PC-9 (cell line): ENCODE results near the gene PIP5K1A. TPM values are rescaled to one million over a fixed set of nuclear protein-coding genes. Genes with fewer than 3 reads are reported as not detected.

Source experiments
- BruUV-seq: library from RNA; stranded (reverse); fragments of 400-500 nt; replicated peaks from 2 replicates; lab custom pipeline; 2021; lab: Mats Ljungman, UMichigan
- CTCF ChIA-PET: fragments of 300-600 bp; sonication (Branson Sonifier 250); formaldehyde crosslinking; loops from one replicate; lab custom pipeline; 2022; ENCODE audit warnings: antibody characterized with exemption; lab: Charles Lee
- POLR2A ChIA-PET: fragments of 300-600 bp; sonication (Branson Sonifier 250); formaldehyde crosslinking; loops from one replicate; lab custom pipeline; 2022; ENCODE audit warnings: antibody characterized with exemption; ENCODE audit not compliant: unreplicated experiment; lab: Charles Lee
- DNase-seq, 2 experiments: peaks; one replicate each; pipeline versions ENCODE4 v3.0.0 to v3.0.0-alpha.2; 2015 to 2022; ENCODE audit warnings: mixed read lengths in 1 of 2
- H2AFZ ChIP-seq: fragments of 200-600 bp; sonication (generic); 2 replicates; pipeline ENCODE4 v1.8.1; 2017; ENCODE audit warnings: antibody characterized with exemption
- H3F3A ChIP-seq: fragments of 200-600 bp; sonication (generic); 2 replicates; pipeline ENCODE4 v1.8.1; 2017; ENCODE audit warnings: antibody characterized with exemption, mild to moderate bottlenecking, low read depth; ENCODE audit not compliant: insufficient read depth
- H3K27ac ChIP-seq: fragments of 200-600 bp; sonication (generic); 2 replicates; pipeline ENCODE4 v1.6.1; 2016; ENCODE audit warnings: mixed run types
- H3K27me3 ChIP-seq: fragments of 200-600 bp; sonication (generic); 2 replicates; pipeline ENCODE4 v1.6.1; 2016; ENCODE audit warnings: low read depth, mixed run types; ENCODE audit not compliant: insufficient read depth
- H3K36me3 ChIP-seq: fragments of 200-600 bp; sonication (generic); 2 replicates; pipeline ENCODE4 v1.6.1; 2016; ENCODE audit warnings: low read depth, mixed run types
- H3K4me1 ChIP-seq: fragments of 200-600 bp; sonication (generic); replicated peaks from 2 replicates; pipeline ENCODE4 v1.6.1; 2016; ENCODE audit warnings: mixed run types; ENCODE audit not compliant: insufficient read depth
- H3K4me2 ChIP-seq: fragments of 200-600 bp; sonication (generic); 2 replicates; pipeline ENCODE4 v1.6.1; 2017; ENCODE audit warnings: mixed run types
- H3K4me3 ChIP-seq: fragments of 200-600 bp; sonication (generic); 2 replicates; pipeline ENCODE4 v1.6.1; 2016; ENCODE audit warnings: mixed run types
- H3K79me2 ChIP-seq: fragments of 200-600 bp; sonication (generic); 2 replicates; pipeline ENCODE4 v1.6.1; 2017; ENCODE audit warnings: low read depth, mixed run types
- H3K9me2 ChIP-seq: fragments of 200-600 bp; sonication (generic); 2 replicates; pipeline ENCODE4 v1.8.1; 2017; ENCODE audit warnings: mild to moderate bottlenecking; ENCODE audit not compliant: insufficient read depth
- H3K9me3 ChIP-seq: fragments of 200-600 bp; sonication (generic); 2 replicates; pipeline ENCODE4 v1.8.1; 2016; ENCODE audit warnings: low read depth; ENCODE audit not compliant: insufficient read depth
- H4K20me1 ChIP-seq: fragments of 200-600 bp; sonication (generic); 2 replicates; pipeline ENCODE4 v1.8.1; 2017; ENCODE audit not compliant: insufficient read depth
- EZH2 ChIP-seq: fragments of 200-600 bp; sonication (generic); IDR thresholded peaks from 2 replicates; pipeline ENCODE4 v1.8.0; 2017; ENCODE audit warnings: antibody characterized with exemption, low read depth
- intact Hi-C: fragments of 100-400 bp; cut with micrococcal nuclease; formaldehyde crosslinking; loops from one replicate; pipeline ENCODE4 v1.10.0; 2022; ENCODE audit not compliant: unreplicated experiment
- total RNA-seq: library from RNA; stranded (reverse); gene quantifications from 2 replicates; pipeline ENCODE4 v1.2.3, GENCODE V29; 2021
- TF ChIP-seq, protein P1 (sequence below): fragments of 200-600 bp; sonication (generic); conservative IDR thresholded peaks from 2 replicates; pipeline ENCODE4 v1.6.1; 2017; ENCODE audit warnings: mixed run types, antibody characterized with exemption, mild to moderate bottlenecking, moderate library complexity

Gene PIP5K1A
- total RNA-seq, 1 experiment from 2014 or later, result 69.7 TPM

DNA sequence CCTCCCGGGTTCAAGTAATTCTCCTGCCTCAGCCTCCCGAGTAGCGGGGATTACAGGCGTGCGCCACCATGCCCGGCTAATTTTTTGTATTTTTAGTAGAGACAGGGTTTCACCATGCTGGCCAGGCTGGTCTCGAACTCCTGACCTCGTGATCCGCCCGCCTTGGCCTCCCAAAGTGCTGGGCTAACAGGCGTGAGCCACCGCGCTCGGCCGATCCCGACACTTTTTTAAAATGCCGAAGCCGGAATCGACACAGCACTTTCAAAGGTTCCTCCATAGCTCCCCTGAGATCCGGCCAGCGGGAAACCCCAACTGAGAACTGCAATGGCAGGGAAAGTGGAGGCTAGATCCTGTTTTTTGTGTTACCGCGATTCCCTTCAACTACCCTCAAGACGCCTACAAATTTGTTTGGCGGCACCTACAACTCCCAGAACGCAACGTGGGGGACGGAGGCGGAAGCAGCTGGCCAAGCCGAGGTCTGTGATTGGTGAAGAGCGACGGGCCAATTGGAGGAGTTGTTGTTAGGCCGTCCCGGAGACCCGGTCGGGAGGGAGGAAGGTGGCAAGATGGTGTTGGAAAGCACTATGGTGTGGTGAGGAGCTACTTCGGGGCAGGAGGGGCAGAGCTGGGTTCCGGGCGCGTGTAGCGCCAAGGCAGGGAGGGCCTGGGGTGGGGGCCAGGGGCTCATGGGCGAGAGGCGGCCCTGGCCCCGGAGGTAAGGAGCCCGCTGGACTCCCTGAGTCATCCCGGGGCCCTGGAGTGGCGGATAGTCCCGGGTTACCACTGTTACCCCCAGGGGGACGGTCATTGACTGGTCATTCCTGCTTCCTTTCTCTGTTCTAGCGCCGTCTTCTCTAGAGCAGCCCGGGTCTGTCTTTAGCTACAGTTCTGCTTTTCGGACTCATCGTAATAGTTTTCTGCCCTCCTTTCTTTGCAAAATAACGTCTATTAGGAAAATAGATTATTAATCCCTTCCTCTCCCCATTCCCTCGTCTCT is 56.2 kb downstream of the PIP5K1A start, which contains the start of gene PSMD4:
TSS of gene PSMD4 (plus strand) at position 518 of the 997 bp plus-strand sequence. CDS start at position 567, 49 bp downstream.
- TSS peak; percentile 99 for BruUV-seq
- H3K79me2 ChIP-seq, result peaks cover 48% of the 10 kb centered on the region

DNA sequence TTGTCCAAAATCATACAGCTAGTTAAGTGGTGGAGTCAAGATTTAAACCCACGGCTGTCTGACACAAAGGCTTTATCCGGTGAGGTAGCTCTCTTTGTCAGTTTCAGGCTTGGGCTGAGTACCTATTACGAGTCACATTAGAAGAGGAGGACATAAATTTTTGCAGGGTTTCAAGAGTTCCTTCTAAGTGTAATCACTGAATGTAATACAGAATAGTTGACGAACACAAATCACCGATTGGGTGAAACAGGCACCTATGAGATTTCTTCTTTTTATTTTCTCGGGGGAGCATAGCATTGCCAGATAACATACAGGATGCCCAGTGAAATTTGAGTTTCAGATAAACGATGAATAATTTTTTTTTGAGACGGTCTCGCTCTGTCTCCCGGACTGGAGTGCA is 57.0 kb downstream of the PIP5K1A start:
- Histone ChIP-seq H3K36me3 (peaks cover 7% of the 10 kb centered on the region; the same call in 1 of the 2 replicates), H3K4me1 (peaks cover 7% of the 10 kb centered on the region), H3K4me2 (peak overlapping the region; percentile 96), H3F3A (peaks cover 36% of the 10 kb centered on the region), H2AFZ (peak overlapping the region; percentile 71; the same call in 1 of the 2 replicates), H3K27me3 (no peaks in the 10 kb centered on the region), H3K79me2 (peaks cover 56% of the 10 kb centered on the region), H3K4me3 (peak overlapping the region; percentile 76), H4K20me1 (peaks cover 20% of the 10 kb centered on the region; the same call in 1 of the 2 replicates), H3K9me3 (no peaks in the 10 kb centered on the region), H3K9me2 (no peaks in the 10 kb centered on the region), H3K27ac (peak overlapping the region; percentile 57)
- TF ChIP-seq, protein P1, sequence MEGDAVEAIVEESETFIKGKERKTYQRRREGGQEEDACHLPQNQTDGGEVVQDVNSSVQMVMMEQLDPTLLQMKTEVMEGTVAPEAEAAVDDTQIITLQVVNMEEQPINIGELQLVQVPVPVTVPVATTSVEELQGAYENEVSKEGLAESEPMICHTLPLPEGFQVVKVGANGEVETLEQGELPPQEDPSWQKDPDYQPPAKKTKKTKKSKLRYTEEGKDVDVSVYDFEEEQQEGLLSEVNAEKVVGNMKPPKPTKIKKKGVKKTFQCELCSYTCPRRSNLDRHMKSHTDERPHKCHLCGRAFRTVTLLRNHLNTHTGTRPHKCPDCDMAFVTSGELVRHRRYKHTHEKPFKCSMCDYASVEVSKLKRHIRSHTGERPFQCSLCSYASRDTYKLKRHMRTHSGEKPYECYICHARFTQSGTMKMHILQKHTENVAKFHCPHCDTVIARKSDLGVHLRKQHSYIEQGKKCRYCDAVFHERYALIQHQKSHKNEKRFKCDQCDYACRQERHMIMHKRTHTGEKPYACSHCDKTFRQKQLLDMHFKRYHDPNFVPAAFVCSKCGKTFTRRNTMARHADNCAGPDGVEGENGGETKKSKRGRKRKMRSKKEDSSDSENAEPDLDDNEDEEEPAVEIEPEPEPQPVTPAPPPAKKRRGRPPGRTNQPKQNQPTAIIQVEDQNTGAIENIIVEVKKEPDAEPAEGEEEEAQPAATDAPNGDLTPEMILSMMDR, result no peak
- no peak for TF ChIP-seq EZH2
- CTCF ChIA-PET, result interaction anchor here (1.0 kb wide), 1 partner anchor 26 kb away, joined by 3 read pairs; the partner anchor contains the start of gene ZNF687
- TSS peak; percentile 70 for BruUV-seq
- intact Hi-C loops, result no loop called here
- POLR2A ChIA-PET, result no interaction called here
- DNase-seq, result no peak

More for the DNA sequence above, 56.2 kb downstream of the PIP5K1A start, which contains the start of gene PSMD4:
- Histone ChIP-seq H3K4me3 (peak within 1 kb of the TSS; percentile 76), H3K27ac (peak within 1 kb of the TSS; percentile 57), H3K9me2 (no peaks in the 10 kb centered on the region), H3K36me3 (peaks cover 7% of the 10 kb centered on the region; the same call in 1 of the 2 replicates), H4K20me1 (peaks cover 20% of the 10 kb centered on the region; the same call in 1 of the 2 replicates), H3K9me3 (no peaks in the 10 kb centered on the region), H3F3A (peaks cover 45% of the 10 kb centered on the region), H3K27me3 (no peaks in the 10 kb centered on the region), H3K4me2 (peak within 1 kb of the TSS; percentile 96), H2AFZ (peak within 1 kb of the TSS; percentile 71), H3K4me1 (peaks cover 7% of the 10 kb centered on the region)
- DNase-seq, result peak; percentile 93 to 95
- TF ChIP-seq, protein P1, result no peak
- TF ChIP-seq EZH2, result no peak
- ChIA-PET POLR2A (interaction anchor here (0.6 to 1.0 kb wide), 6 partner anchors 9 to 767 kb away, joined by 3 to 21 read pairs (median 3); partner anchors contain the start of gene TARS2), CTCF (interaction anchor here (0.6 to 1.0 kb wide), 2 partner anchors 27 to 404 kb away, joined by 3 to 18 read pairs; partner anchors contain the start of gene ZNF687)
- intact Hi-C loops, result loop anchor here (1.0 kb wide), 2 partner anchors 28 to 56 kb away; partner anchors contain the start of genes PIP5K1A and ZNF687

DNA sequence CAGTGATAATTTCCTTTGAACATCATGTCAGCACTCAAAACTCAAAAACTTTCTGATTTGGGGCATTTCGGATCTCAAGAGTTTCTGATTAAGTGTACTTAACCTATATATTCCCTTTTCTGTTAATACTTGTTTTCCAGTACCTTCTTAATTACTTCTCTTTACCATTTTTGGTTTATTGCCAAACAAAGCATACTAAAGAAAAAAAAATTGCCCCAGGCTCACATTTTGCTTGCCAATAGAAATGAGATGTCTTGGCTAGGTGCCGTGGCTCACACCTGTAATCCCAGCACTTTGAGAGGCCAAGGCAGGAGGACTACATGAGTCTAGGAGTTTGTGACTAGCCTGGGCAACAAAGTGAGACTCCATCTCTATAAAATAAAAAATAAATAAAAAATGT is 61.0 kb downstream of the PIP5K1A start:
- H3K4me1 ChIP-seq, result peaks cover 7% of the 10 kb centered on the region
- intact Hi-C loops, result no loop called here
- no peak overlapping the region for H2AFZ ChIP-seq
- H4K20me1 ChIP-seq, result peaks cover 23% of the 10 kb centered on the region; the same call in 1 of the 2 replicates
- no peaks in the 10 kb centered on the region for H3K27me3 ChIP-seq
- H3K4me2 ChIP-seq, result no peak overlapping the region
- TF ChIP-seq, protein P1, result no peak
- no peak for TF ChIP-seq EZH2
- peaks cover 64% of the 10 kb centered on the region for H3K79me2 ChIP-seq
- DNase-seq, result peak in 1 of 2 experiments; percentile 37
- H3K27ac ChIP-seq, result no peak overlapping the region
- peaks cover 20% of the 10 kb centered on the region; the same call in 1 of the 2 replicates for H3F3A ChIP-seq
- no peak overlapping the region for H3K4me3 ChIP-seq
- no peaks in the 10 kb centered on the region for H3K9me3 ChIP-seq
- ChIA-PET CTCF (no interaction called here), POLR2A (no interaction called here)
- no TSS peak for BruUV-seq
- no peaks in the 10 kb centered on the region for H3K9me2 ChIP-seq
- peaks cover 14% of the 10 kb centered on the region; the same call in 1 of the 2 replicates for H3K36me3 ChIP-seq
